GM12878 (cell line): ENCODE results near the gene SIK2. TPM values are rescaled to one million over a fixed set of nuclear protein-coding genes. Genes with fewer than 3 reads are reported as not detected.

ENCODE experiments used
- ATAC-seq: fragments of 200-7000 bp; cut with Tn5 transposase; 3 replicates; pipeline ENCODE4 v1.9.1; 2020; ENCODE audit warnings: mild to moderate bottlenecking, moderate library complexity
- BruUV-seq: library from RNA; stranded (reverse); fragments of 400-500 nt; replicated peaks from 2 replicates; lab custom pipeline; 2021; lab: Mats Ljungman, UMichigan
- CTCF ChIA-PET: fragments of 300-600 bp; sonication (Branson Sonifier 250); formaldehyde crosslinking; extraction: SDS; loops from one replicate; lab custom pipeline; 2021; ENCODE audit warnings: inconsistent platforms; lab: Yijun Ruan, JAX
- POLR2A ChIA-PET: fragments of 350-600 bp; formaldehyde crosslinking; extraction: SDS; loops from one replicate; lab custom pipeline; 2021; ENCODE audit warnings: inconsistent platforms; lab: Charles Lee
- RAD21 ChIA-PET: fragments of 300-600 bp; sonication (Branson Sonifier 250); formaldehyde crosslinking; loops from one replicate; lab custom pipeline; 2023; ENCODE audit warnings: antibody characterized with exemption; ENCODE audit not compliant: unreplicated experiment; lab: Charles Lee
- SMC1A ChIA-PET: fragments of 300-600 bp; sonication (Branson Sonifier 250); formaldehyde crosslinking; loops from one replicate; lab custom pipeline; 2023; ENCODE audit not compliant: unreplicated experiment, uncharacterized antibody; lab: Charles Lee
- DNase-seq: peaks from one replicate; pipeline ENCODE4 v3.0.0-alpha.2; 2011; ENCODE audit warnings: low read depth, low spot score
- FAIRE-seq: peaks from 3 replicates; lab custom pipeline; 2011; peaks lifted over from hg19 to GRCh38; lab: Jason Lieb, UNC
- H2AFZ ChIP-seq: 2 replicates; pipeline ENCODE4 v1.6.0; 2011; ENCODE audit warnings: low read depth, low read length, control low read depth; ENCODE audit not compliant: control insufficient read depth
- H3K27ac ChIP-seq: 2 replicates; pipeline ENCODE4 v1.5.1; 2011; ENCODE audit warnings: control low read depth; ENCODE audit not compliant: control insufficient read depth, insufficient read depth
- H3K27me3 ChIP-seq, 2 experiments: replicated peaks in 1 of 2; 2 replicates each; pipeline versions ENCODE4 v1.6.0 to v1.6.1; 2011; ENCODE audit warnings: low read length in 1 of 2; ENCODE audit not compliant: control insufficient read depth in 2 of 2, insufficient read depth in 2 of 2
- H3K36me3 ChIP-seq, 2 experiments: 2 replicates each; pipeline ENCODE4 v1.5.1; 2011; ENCODE audit warnings: low read length in 1 of 2; ENCODE audit not compliant: control insufficient read depth in 2 of 2, insufficient read depth in 2 of 2
- H3K4me1 ChIP-seq: 2 replicates; pipeline ENCODE4 v1.6.1; 2011; ENCODE audit warnings: mild to moderate bottlenecking, low read length, moderate library complexity, mixed read lengths; ENCODE audit not compliant: control insufficient read depth, insufficient read depth
- H3K4me2 ChIP-seq: 2 replicates; pipeline ENCODE4 v1.6.0; 2011; ENCODE audit warnings: control low read depth; ENCODE audit not compliant: control insufficient read depth, insufficient read depth
- H3K4me3 ChIP-seq: fragments of 200-600 bp; sonication (generic); 2 replicates; pipeline ENCODE4 v1.5.1; 2016
- H3K79me2 ChIP-seq: 2 replicates; pipeline ENCODE4 v1.6.0; 2011; ENCODE audit warnings: low read length; ENCODE audit not compliant: control insufficient read depth, insufficient read depth
- H3K9ac ChIP-seq: 2 replicates; pipeline ENCODE4 v1.8.0; 2011; ENCODE audit warnings: low read length, control low read depth, mixed read lengths; ENCODE audit not compliant: control insufficient read depth, insufficient read depth
- H3K9me3 ChIP-seq: replicated peaks from 3 replicates; pipeline ENCODE4 v1.5.1; 2011; ENCODE audit warnings: mild to moderate bottlenecking, low read length; ENCODE audit not compliant: control insufficient read depth, insufficient read depth
- H4K20me1 ChIP-seq: 2 replicates; pipeline ENCODE4 v1.6.0; 2011; ENCODE audit not compliant: control insufficient read depth, insufficient read depth
- ASH2L ChIP-seq: fragments of 300-600, 200-600 bp; sonication (generic); IDR thresholded peaks from 2 replicates; pipeline ENCODE4 v1.6.1; 2017; ENCODE audit warnings: low read depth, mild to moderate bottlenecking, borderline replicate concordance
- EED ChIP-seq: sonication (generic); IDR thresholded peaks from 2 replicates; pipeline ENCODE4 v1.6.1; 2016; ENCODE audit warnings: antibody characterized with exemption, low read depth
- LARP7 ChIP-seq: fragments of 450-650 bp; IDR thresholded peaks from 2 replicates; pipeline ENCODE4 v1.6.1; 2017; ENCODE audit warnings: mild to moderate bottlenecking
- MTA2 ChIP-seq: fragments of 450-650 bp; IDR thresholded peaks from 2 replicates; pipeline ENCODE4 v1.6.1; 2016; ENCODE audit warnings: low read depth, mild to moderate bottlenecking, moderate library complexity
- RFX5 ChIP-seq: IDR thresholded peaks from 2 replicates; pipeline ENCODE4 v1.6.1; 2011; ENCODE audit warnings: low read depth, low read length, improper control_type of control experiment
- TCF12 ChIP-seq: IDR thresholded peaks from 2 replicates; pipeline ENCODE4 v1.6.1; 2011; ENCODE audit warnings: low read depth, mild to moderate bottlenecking, low read length
- ZNF622 ChIP-seq: fragments of 450-650 bp; IDR thresholded peaks from 2 replicates; pipeline ENCODE4 v1.6.1; 2017; ENCODE audit warnings: mild to moderate bottlenecking, inconsistent platforms
- ZSCAN29 ChIP-seq: fragments of 450-650 bp; IDR thresholded peaks from 2 replicates; pipeline ENCODE4 v1.6.1; 2017; ENCODE audit warnings: mild to moderate bottlenecking, moderate library complexity
- WGBS: methylation state at CpG from one replicate; pipeline ENCODE4 v1.1.6; 2016; ENCODE audit warnings: low lambda C conversion rate; ENCODE audit not compliant: insufficient replicate concordance, insufficient coverage; ENCODE audit errors: missing lambda C conversion rate; 5-methylcytosine and 5-hydroxymethylcytosine counted together
- in situ Hi-C: fragments of 300-500 bp; cut with MboI; formaldehyde crosslinking; loops from 9 replicates; pipeline ENCODE4 v1.14.3; 2018; ENCODE audit warnings: mixed read lengths
- intact Hi-C: fragments of 100-400 bp; cut with micrococcal nuclease; formaldehyde crosslinking; loops from one replicate; pipeline ENCODE4 v1.14.2; 2022; ENCODE audit not compliant: unreplicated experiment
- polyA plus RNA-seq, 11 experiments: library from polyadenylated mRNA; depleted of rRNA in 4 of 11; unstranded in 6 of 11; stranded (reverse) in 5 of 11; fragments of >200 nt; fragmentation: Nextera tagmentation in 4 of 11; fragmentation: Illumina TruSeq in 1 of 11; extraction: Ambion mirVana in 4 of 11; extraction: Trizol in 1 of 11; gene quantifications; 1 replicate in 1 of 11; 2 replicates in 10 of 11; pipeline versions ENCODE4 v1.2.1 to v1.2.3, GENCODE V29; 2011 to 2016; ENCODE audit warnings: inconsistent platforms in 2 of 11, missing spikeins in 2 of 11, low read depth in 1 of 11
- total RNA-seq, 4 experiments: library from RNA; depleted of rRNA in 3 of 4; stranded (reverse); fragments of >200 nt in 3 of 4; fragmentation: Illumina TruSeq in 1 of 4; extraction: Trizol in 1 of 4; gene quantifications; 2 replicates each; pipeline versions ENCODE4 v1.2.1 to v1.2.3, GENCODE V29; 2013 to 2021
- TF ChIP-seq, protein P1 (sequence below): fragments of 450-650 bp; IDR thresholded peaks from 2 replicates; pipeline ENCODE4 v1.6.1; 2017; ENCODE audit warnings: mild to moderate bottlenecking, moderate library complexity

Gene SIK2
- total and polyA plus RNA-seq, 10 of the 15 experiments (the other 5 are each of a cell fraction or from before 2014, with no cell fraction given), result 0.97 to 14.2 (median 4.5) TPM

DNA sequence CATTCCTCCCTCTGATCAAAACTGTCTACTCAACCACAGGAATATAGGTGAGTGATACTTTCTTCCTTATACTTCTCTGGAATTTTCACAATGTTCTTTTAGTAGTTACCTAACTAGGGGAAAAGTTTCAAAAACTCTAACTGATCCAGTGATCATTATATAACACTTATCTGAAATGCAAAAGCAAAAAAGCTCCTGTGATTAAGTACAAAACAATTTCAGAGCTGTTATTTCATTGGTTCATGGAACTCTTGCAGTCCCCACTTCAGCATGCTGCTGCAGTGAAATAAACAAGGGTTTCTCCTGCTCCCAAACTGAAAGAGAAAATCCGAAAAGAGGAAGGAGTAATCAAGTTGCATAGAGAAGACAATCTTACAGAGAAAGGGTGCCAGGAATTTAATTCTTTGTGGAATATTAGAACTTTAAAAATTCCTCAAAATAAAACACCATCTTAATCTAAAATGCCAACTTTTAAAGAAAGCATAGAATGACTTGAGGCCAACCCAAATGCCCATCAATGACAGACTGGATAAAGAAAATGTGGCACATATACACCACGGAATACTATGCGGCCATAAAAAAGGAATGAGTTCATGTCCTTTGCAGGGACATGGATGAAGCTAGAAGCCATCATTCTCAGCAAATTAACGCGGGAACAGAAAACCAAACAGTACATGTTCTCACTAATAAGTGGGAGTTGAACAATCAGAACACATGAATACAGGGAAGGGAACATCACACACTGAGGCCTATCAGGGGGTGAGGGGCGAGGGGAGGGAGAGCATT, 143.7 kb downstream of the SIK2 start:
- RAD21 ChIA-PET, result no interaction called here
- POLR2A ChIA-PET, result no interaction called here
- Histone ChIP-seq H3K27ac (no peak overlapping the region), H3K4me3 (no peak overlapping the region), H4K20me1 (no peaks in the 10 kb centered on the region), H3K36me3 (peaks cover 11 to 37% of the 10 kb centered on the region in 2 experiments), H3K4me1 (peaks cover 2% of the 10 kb centered on the region; the same call in 1 of the 2 replicates), H3K9ac (no peak overlapping the region), H3K9me3 (no peaks in the 10 kb centered on the region), H3K27me3 (no peaks in the 10 kb centered on the region), H3K79me2 (no peaks in the 10 kb centered on the region), H2AFZ (no peak overlapping the region), H3K4me2 (no peak overlapping the region)
- ATAC-seq (no peak), FAIRE-seq (no peak), DNase-seq (no peak)
- 92% methylated on average over 6 of the region's 6 CpGs for whole genome bisulfite sequencing
- TF ChIP-seq RFX5 (no peak), LARP7 (no peak), MTA2 (no peak), TCF12 (no peak), ZSCAN29 (no peak), EED (no peak), ASH2L (no peak), ZNF622 (no peak)
- TF ChIP-seq, protein P1, sequence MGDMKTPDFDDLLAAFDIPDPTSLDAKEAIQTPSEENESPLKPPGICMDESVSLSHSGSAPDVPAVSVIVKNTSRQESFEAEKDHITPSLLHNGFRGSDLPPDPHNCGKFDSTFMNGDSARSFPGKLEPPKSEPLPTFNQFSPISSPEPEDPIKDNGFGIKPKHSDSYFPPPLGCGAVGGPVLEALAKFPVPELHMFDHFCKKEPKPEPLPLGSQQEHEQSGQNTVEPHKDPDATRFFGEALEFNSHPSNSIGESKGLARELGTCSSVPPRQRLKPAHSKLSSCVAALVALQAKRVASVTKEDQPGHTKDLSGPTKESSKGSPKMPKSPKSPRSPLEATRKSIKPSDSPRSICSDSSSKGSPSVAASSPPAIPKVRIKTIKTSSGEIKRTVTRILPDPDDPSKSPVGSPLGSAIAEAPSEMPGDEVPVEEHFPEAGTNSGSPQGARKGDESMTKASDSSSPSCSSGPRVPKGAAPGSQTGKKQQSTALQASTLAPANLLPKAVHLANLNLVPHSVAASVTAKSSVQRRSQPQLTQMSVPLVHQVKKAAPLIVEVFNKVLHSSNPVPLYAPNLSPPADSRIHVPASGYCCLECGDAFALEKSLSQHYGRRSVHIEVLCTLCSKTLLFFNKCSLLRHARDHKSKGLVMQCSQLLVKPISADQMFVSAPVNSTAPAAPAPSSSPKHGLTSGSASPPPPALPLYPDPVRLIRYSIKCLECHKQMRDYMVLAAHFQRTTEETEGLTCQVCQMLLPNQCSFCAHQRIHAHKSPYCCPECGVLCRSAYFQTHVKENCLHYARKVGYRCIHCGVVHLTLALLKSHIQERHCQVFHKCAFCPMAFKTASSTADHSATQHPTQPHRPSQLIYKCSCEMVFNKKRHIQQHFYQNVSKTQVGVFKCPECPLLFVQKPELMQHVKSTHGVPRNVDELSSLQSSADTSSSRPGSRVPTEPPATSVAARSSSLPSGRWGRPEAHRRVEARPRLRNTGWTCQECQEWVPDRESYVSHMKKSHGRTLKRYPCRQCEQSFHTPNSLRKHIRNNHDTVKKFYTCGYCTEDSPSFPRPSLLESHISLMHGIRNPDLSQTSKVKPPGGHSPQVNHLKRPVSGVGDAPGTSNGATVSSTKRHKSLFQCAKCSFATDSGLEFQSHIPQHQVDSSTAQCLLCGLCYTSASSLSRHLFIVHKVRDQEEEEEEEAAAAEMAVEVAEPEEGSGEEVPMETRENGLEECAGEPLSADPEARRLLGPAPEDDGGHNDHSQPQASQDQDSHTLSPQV, result no peak
- no TSS peak for BruUV-seq
- SMC1A ChIA-PET, result no interaction called here
- in situ Hi-C loops (no loop called here), intact Hi-C loops (no loop called here)
- CTCF ChIA-PET, result interaction anchor here (1.0 kb wide), 1 partner anchor 10 kb away, joined by 3 read pairs; no protein-coding TSS in a partner anchor
